GM12864 (cell line): ENCODE data around the gene NEIL1.

Source experiments
- DNase-seq: peaks from one replicate; pipeline ENCODE4 v3.0.0-alpha.2; 2011; ENCODE audit warnings: low read depth
- H3K4me3 ChIP-seq: 2 replicates; pipeline ENCODE4 v1.5.1; 2011; ENCODE audit warnings: mild to moderate bottlenecking, low read depth, low read length, control low read depth
- TF ChIP-seq, protein P1 (sequence below): IDR thresholded peaks from 2 replicates; pipeline ENCODE4 v1.5.1; 2011; ENCODE audit warnings: low read depth, mild to moderate bottlenecking, moderate library complexity, low read length, control low read depth, inconsistent platforms; ENCODE audit errors: missing control alignments

NEIL1 gene

DNA sequence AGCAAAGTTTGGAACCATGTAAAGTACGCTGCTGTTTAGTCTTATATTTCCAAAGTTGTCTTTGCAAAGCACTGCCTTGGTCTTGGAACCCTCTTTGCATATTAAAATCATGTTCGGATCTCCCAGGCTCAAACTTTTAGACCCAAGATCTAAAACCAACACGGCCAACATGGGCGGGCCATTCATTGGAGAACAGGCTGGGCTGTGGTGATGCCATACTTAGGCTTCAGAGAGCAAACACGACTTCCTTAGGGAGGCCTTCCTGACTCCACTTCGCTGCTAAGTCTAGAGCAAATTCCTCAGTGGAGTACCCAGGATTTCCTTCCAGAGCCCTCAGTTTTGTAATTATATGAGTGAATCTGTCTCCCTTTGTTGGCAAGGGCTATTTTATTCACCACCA, 18.0 kb downstream of the NEIL1 start:
- TF ChIP-seq, protein P1, sequence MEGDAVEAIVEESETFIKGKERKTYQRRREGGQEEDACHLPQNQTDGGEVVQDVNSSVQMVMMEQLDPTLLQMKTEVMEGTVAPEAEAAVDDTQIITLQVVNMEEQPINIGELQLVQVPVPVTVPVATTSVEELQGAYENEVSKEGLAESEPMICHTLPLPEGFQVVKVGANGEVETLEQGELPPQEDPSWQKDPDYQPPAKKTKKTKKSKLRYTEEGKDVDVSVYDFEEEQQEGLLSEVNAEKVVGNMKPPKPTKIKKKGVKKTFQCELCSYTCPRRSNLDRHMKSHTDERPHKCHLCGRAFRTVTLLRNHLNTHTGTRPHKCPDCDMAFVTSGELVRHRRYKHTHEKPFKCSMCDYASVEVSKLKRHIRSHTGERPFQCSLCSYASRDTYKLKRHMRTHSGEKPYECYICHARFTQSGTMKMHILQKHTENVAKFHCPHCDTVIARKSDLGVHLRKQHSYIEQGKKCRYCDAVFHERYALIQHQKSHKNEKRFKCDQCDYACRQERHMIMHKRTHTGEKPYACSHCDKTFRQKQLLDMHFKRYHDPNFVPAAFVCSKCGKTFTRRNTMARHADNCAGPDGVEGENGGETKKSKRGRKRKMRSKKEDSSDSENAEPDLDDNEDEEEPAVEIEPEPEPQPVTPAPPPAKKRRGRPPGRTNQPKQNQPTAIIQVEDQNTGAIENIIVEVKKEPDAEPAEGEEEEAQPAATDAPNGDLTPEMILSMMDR = no peak
- no peak for DNase-seq
- H3K4me3 ChIP-seq = no peak overlapping the region

- no peak for DNase-seq
- TF ChIP-seq, protein P1 = no peak
- H3K4me3 ChIP-seq = no peak overlapping the region
Measured at GRCh38 chr15:75366163-75366562, 19.3 kb downstream of the NEIL1 start.

DNA sequence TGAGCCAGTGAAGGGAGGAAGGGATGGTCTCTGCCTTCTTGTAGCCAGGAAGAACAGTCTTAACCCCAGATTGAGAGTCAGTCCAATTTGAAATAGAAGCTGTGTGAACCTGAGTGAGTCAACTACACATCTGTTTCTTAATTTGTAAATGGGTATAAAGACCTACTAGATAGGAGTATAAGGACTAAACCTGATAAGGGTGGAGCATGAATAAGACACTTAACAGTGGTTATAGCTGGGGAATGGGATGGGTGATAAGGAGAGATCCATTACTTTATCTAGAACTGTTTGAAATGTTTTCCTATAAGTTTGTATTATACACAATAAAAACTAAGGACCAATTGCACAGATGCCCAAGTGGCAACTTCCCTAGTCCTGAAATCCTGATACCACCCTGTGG, 20.2 kb downstream of the NEIL1 start:
- H3K4me3 ChIP-seq = peak overlapping the region; percentile 72; the same call in 1 of the 2 replicates

GRCh38 chr15:75367406-75367912, 20.6 kb downstream of the NEIL1 start:
- no peak for DNase-seq
- TF ChIP-seq, protein P1 = no peak
- H3K4me3 ChIP-seq = peak overlapping the region; percentile 72

More for the DNA sequence above, 20.2 kb downstream of the NEIL1 start:
- TF ChIP-seq, protein P1 = no peak
- no peak for DNase-seq

- TF ChIP-seq, protein P1 = peak; percentile 81
- peak within 1 kb of the TSS; percentile 72 for H3K4me3 ChIP-seq
- peak; percentile 96 for DNase-seq
Measured at GRCh38 chr15:75367913-75368688, 21.3 kb downstream of the NEIL1 start, which contains the start of gene MAN2C1. Gene MAN2C1 (minus strand): TSS chr15:75368607. CDS start chr15:75368583, 24 bp downstream.

DNA sequence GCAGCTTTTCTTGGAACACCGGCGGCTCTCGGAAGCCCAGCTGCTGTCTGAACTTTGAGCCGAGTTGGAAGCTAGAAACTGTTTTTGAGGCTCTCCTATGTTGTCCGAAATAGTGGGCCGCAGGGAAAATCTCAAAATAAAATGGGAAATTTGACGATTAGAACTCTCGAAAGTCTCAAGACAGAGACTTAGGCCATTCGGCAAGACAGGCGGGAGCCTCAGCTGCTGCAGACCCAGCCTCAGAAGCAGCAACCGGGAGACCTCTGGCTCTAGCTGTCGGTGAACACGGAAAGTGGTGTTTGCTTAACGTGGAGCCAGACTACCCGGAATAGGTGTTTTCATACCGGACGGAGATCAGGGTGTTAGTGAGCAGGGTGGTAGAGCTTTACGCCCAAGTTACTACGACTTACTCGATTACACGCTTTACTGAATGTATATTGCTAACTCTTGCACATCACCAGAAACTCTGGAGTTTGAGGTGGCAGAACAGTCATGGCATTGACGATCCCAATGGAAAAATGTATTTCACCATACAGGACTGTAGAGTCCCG, 21.9 kb downstream of the NEIL1 start:
- H3K4me3 ChIP-seq = peak overlapping the region; percentile 72
- DNase-seq = no peak
- TF ChIP-seq, protein P1 = no peak
